ENCODE measurements around the gene ABCC11.

ABCC11 gene

GRCh38 chr16:48155926-48156789 lies 91.2 kb downstream of the ABCC11 start, which contains the start of gene ABCC12:
Gene ABCC12, minus strand, starts transcription at chr16:48155993. Its CDS starts 9,569 bp downstream, at chr16:48146424.
- H3K27me3 ChIP-seq (ENCODE audit: control insufficient read depth in 3 of 3, insufficient read depth in 3 of 3, low read depth in 1 of 3, low read length in 3 of 3): peaks cover 0 to 4% (median 0%) of the 10 kb centered on the region in 3 experiments
- no peak within 1 kb of the TSS for H2BK12ac ChIP-seq (ENCODE audit: low read length)
- no peak within 1 kb of the TSS for H3K23ac ChIP-seq (ENCODE audit: low read depth, low read length, poor library complexity)
- H3K4me3 ChIP-seq (ENCODE audit: low read length in 2 of 2): no peak within 1 kb of the TSS
- H4K91ac ChIP-seq (ENCODE audit: low read depth, low read length, poor library complexity): no peak within 1 kb of the TSS
- no peak within 1 kb of the TSS for H3K4me2 ChIP-seq (ENCODE audit: insufficient read depth, low read length, poor library complexity, severe bottlenecking)
- peak within 1 kb of the TSS; percentile 47 for H2AK5ac ChIP-seq (ENCODE audit: low read depth, low read length)
- peak within 1 kb of the TSS; percentile 35 for H3K18ac ChIP-seq (ENCODE audit: low read length)
- H3K9me3 ChIP-seq (replicated peaks in 1 of 2; ENCODE audit: control insufficient read depth in 2 of 2, insufficient read depth in 1 of 2, low read depth in 1 of 2, low read length in 2 of 2): no peaks in the 10 kb centered on the region
- H4K8ac ChIP-seq (ENCODE audit: low read depth, low read length): no peak within 1 kb of the TSS
- no peak within 1 kb of the TSS for H3K27ac ChIP-seq (replicated peaks; ENCODE audit: low read length)
- no peaks in the 10 kb centered on the region for H3K36me3 ChIP-seq (replicated peaks in 1 of 2; ENCODE audit: control insufficient read depth in 2 of 2, insufficient read depth in 2 of 2, low read length in 2 of 2)
- H2BK120ac ChIP-seq (ENCODE audit: low read depth, low read length): no peak within 1 kb of the TSS
- no peak within 1 kb of the TSS for H3K4ac ChIP-seq (ENCODE audit: low read length)
- H3K14ac ChIP-seq (ENCODE audit: low read length): no peak within 1 kb of the TSS
- H3K79me1 ChIP-seq (ENCODE audit: low read depth, low read length): no peaks in the 10 kb centered on the region
- no peaks in the 10 kb centered on the region for H3K4me1 ChIP-seq (ENCODE audit: control insufficient read depth in 2 of 2, insufficient read depth in 1 of 2, low read depth in 1 of 2, low read length in 2 of 2)
- no peak within 1 kb of the TSS for H2AFZ ChIP-seq (ENCODE audit: low read length)
- peak within 1 kb of the TSS; percentile 72 for H2BK5ac ChIP-seq (ENCODE audit: low read length)
- H3K9ac ChIP-seq (ENCODE audit: low read depth, low read length, poor library complexity): no peak within 1 kb of the TSS
- no peak for DNase-seq (ENCODE audit: low spot score)
- WGBS, 2 donors (ENCODE audit: extremely low coverage in 2 of 2, insufficient read length in 2 of 2, insufficient replicate concordance in 1 of 2): no CpG with 5 or more reads among the region's 24 CpGs
- H2BK15ac ChIP-seq (ENCODE audit: low read length): no peak within 1 kb of the TSS

GRCh38 chr16:48153774-48154173 lies 93.6 kb downstream of the ABCC11 start:
- no peak overlapping the region for H4K8ac ChIP-seq (ENCODE audit: low read depth, low read length)
- no peak overlapping the region for H2BK5ac ChIP-seq (ENCODE audit: low read length)
- peaks cover 0 to 4% (median 0%) of the 10 kb centered on the region in 3 experiments for H3K27me3 ChIP-seq (ENCODE audit: control insufficient read depth in 3 of 3, insufficient read depth in 3 of 3, low read depth in 1 of 3, low read length in 3 of 3)
- no peak overlapping the region for H3K18ac ChIP-seq (ENCODE audit: low read length)
- no peak overlapping the region for H2BK15ac ChIP-seq (ENCODE audit: low read length)
- H3K27ac ChIP-seq (replicated peaks; ENCODE audit: low read length): no peak overlapping the region
- H3K4me3 ChIP-seq (ENCODE audit: low read length in 2 of 2): no peak overlapping the region
- no peak overlapping the region for H3K23ac ChIP-seq (ENCODE audit: low read depth, low read length, poor library complexity)
- H3K9me3 ChIP-seq (replicated peaks in 1 of 2; ENCODE audit: control insufficient read depth in 2 of 2, insufficient read depth in 1 of 2, low read depth in 1 of 2, low read length in 2 of 2): no peaks in the 10 kb centered on the region
- no peak overlapping the region for H3K14ac ChIP-seq (ENCODE audit: low read length)
- H3K4me2 ChIP-seq (ENCODE audit: insufficient read depth, low read length, poor library complexity, severe bottlenecking): no peak overlapping the region
- H3K4me1 ChIP-seq (ENCODE audit: control insufficient read depth in 2 of 2, insufficient read depth in 1 of 2, low read depth in 1 of 2, low read length in 2 of 2): no peaks in the 10 kb centered on the region
- no peak overlapping the region for H4K91ac ChIP-seq (ENCODE audit: low read depth, low read length, poor library complexity)
- no peaks in the 10 kb centered on the region for H3K36me3 ChIP-seq (replicated peaks in 1 of 2; ENCODE audit: control insufficient read depth in 2 of 2, insufficient read depth in 2 of 2, low read length in 2 of 2)
- no peaks in the 10 kb centered on the region for H3K79me1 ChIP-seq (ENCODE audit: low read depth, low read length)
- no peak overlapping the region for H2AK5ac ChIP-seq (ENCODE audit: low read depth, low read length)
- no peak overlapping the region for H3K9ac ChIP-seq (ENCODE audit: low read depth, low read length, poor library complexity)
- H2AFZ ChIP-seq (ENCODE audit: low read length): no peak overlapping the region
- H2BK120ac ChIP-seq (ENCODE audit: low read depth, low read length): peak overlapping the region; percentile 21
- no peak for DNase-seq (ENCODE audit: low spot score)
- H3K4ac ChIP-seq (ENCODE audit: low read length): no peak overlapping the region
- H2BK12ac ChIP-seq (ENCODE audit: low read length): no peak overlapping the region
- WGBS, 2 donors (ENCODE audit: extremely low coverage in 2 of 2, insufficient read length in 2 of 2, insufficient replicate concordance in 1 of 2): no CpG with 5 or more reads among the region's 5 CpGs

- Histone ChIP-seq H2BK12ac (ENCODE audit: low read length) (no peak overlapping the region), H3K4me1 (ENCODE audit: control insufficient read depth in 2 of 2, insufficient read depth in 1 of 2, low read depth in 1 of 2, low read length in 2 of 2) (no peaks in the 10 kb centered on the region), H2AK5ac (ENCODE audit: low read depth, low read length) (no peak overlapping the region), H3K14ac (ENCODE audit: low read length) (no peak overlapping the region), H2BK5ac (ENCODE audit: low read length) (no peak overlapping the region), H3K18ac (ENCODE audit: low read length) (no peak overlapping the region), H3K27me3 (ENCODE audit: control insufficient read depth in 3 of 3, insufficient read depth in 3 of 3, low read depth in 1 of 3, low read length in 3 of 3) (peaks cover 0 to 4% (median 0%) of the 10 kb centered on the region in 3 experiments), H4K8ac (ENCODE audit: low read depth, low read length) (no peak overlapping the region), H3K27ac (replicated peaks; ENCODE audit: low read length) (no peak overlapping the region), H2AFZ (ENCODE audit: low read length) (no peak overlapping the region), H3K4me2 (ENCODE audit: insufficient read depth, low read length, poor library complexity, severe bottlenecking) (no peak overlapping the region), H3K79me1 (ENCODE audit: low read depth, low read length) (no peaks in the 10 kb centered on the region), H3K36me3 (replicated peaks in 1 of 2; ENCODE audit: control insufficient read depth in 2 of 2, insufficient read depth in 2 of 2, low read length in 2 of 2) (no peaks in the 10 kb centered on the region), H2BK120ac (ENCODE audit: low read depth, low read length) (no peak overlapping the region), H3K23ac (ENCODE audit: low read depth, low read length, poor library complexity) (no peak overlapping the region), H2BK15ac (ENCODE audit: low read length) (no peak overlapping the region), H3K9me3 (replicated peaks in 1 of 2; ENCODE audit: control insufficient read depth in 2 of 2, insufficient read depth in 1 of 2, low read depth in 1 of 2, low read length in 2 of 2) (no peaks in the 10 kb centered on the region), H3K9ac (ENCODE audit: low read depth, low read length, poor library complexity) (no peak overlapping the region), H3K4ac (ENCODE audit: low read length) (no peak overlapping the region), H4K91ac (ENCODE audit: low read depth, low read length, poor library complexity) (no peak overlapping the region), H3K4me3 (ENCODE audit: low read length in 2 of 2) (no peak overlapping the region)
- DNase-seq (ENCODE audit: low spot score): no peak
- WGBS, 2 donors (ENCODE audit: extremely low coverage in 2 of 2, insufficient read length in 2 of 2, insufficient replicate concordance in 1 of 2): no CpG with 5 or more reads among the region's 9 CpGs
Observed at GRCh38 chr16:48152226-48152625, 95.1 kb downstream of the ABCC11 start.

- H3K4me1 ChIP-seq (ENCODE audit: control insufficient read depth in 2 of 2, insufficient read depth in 1 of 2, low read depth in 1 of 2, low read length in 2 of 2): no peaks in the 10 kb centered on the region
- DNase-seq (ENCODE audit: low spot score): no peak
- H3K18ac ChIP-seq (ENCODE audit: low read length): no peak overlapping the region
- no peak overlapping the region for H4K8ac ChIP-seq (ENCODE audit: low read depth, low read length)
- no peak overlapping the region for H3K4ac ChIP-seq (ENCODE audit: low read length)
- peaks cover 0 to 1% of the 10 kb centered on the region in 2 donors for H3K9me3 ChIP-seq (replicated peaks in 1 of 2; ENCODE audit: control insufficient read depth in 2 of 2, insufficient read depth in 1 of 2, low read depth in 1 of 2, low read length in 2 of 2)
- no peak overlapping the region for H2AFZ ChIP-seq (ENCODE audit: low read length)
- H3K4me2 ChIP-seq (ENCODE audit: insufficient read depth, low read length, poor library complexity, severe bottlenecking): no peak overlapping the region
- H3K4me3 ChIP-seq (ENCODE audit: low read length in 2 of 2): no peak overlapping the region
- H3K79me1 ChIP-seq (ENCODE audit: low read depth, low read length): no peaks in the 10 kb centered on the region
- H2BK15ac ChIP-seq (ENCODE audit: low read length): no peak overlapping the region
- H3K27me3 ChIP-seq (ENCODE audit: control insufficient read depth in 3 of 3, insufficient read depth in 3 of 3, low read depth in 1 of 3, low read length in 3 of 3): no peaks in the 10 kb centered on the region
- WGBS, 2 donors (ENCODE audit: extremely low coverage in 2 of 2, insufficient read length in 2 of 2, insufficient replicate concordance in 1 of 2): no CpG with 5 or more reads among the region's 1 CpG
- H3K9ac ChIP-seq (ENCODE audit: low read depth, low read length, poor library complexity): no peak overlapping the region
- no peaks in the 10 kb centered on the region for H3K36me3 ChIP-seq (replicated peaks in 1 of 2; ENCODE audit: control insufficient read depth in 2 of 2, insufficient read depth in 2 of 2, low read length in 2 of 2)
- no peak overlapping the region for H3K23ac ChIP-seq (ENCODE audit: low read depth, low read length, poor library complexity)
- no peak overlapping the region for H3K14ac ChIP-seq (ENCODE audit: low read length)
- H2BK120ac ChIP-seq (ENCODE audit: low read depth, low read length): no peak overlapping the region
- no peak overlapping the region for H2AK5ac ChIP-seq (ENCODE audit: low read depth, low read length)
- H2BK5ac ChIP-seq (ENCODE audit: low read length): no peak overlapping the region
- H2BK12ac ChIP-seq (ENCODE audit: low read length): no peak overlapping the region
- no peak overlapping the region for H4K91ac ChIP-seq (ENCODE audit: low read depth, low read length, poor library complexity)
- H3K27ac ChIP-seq (replicated peaks; ENCODE audit: low read length): no peak overlapping the region
Observed at GRCh38 chr16:48150707-48151106, 96.6 kb downstream of the ABCC11 start.
